K562 (cell line): Measurements from ENCODE around the gene RSPH9. TPM values are rescaled to one million over a fixed set of nuclear protein-coding genes. Genes with fewer than 3 reads are reported as not detected.

Source experiments
- CBX8 ChIP-seq: fragments of 200-600 bp; sonication (generic); IDR thresholded peaks from 2 replicates; pipeline ENCODE4 v1.6.1; 2012; ENCODE audit warnings: borderline replicate concordance, mixed run types, low read depth, mild to moderate bottlenecking, moderate library complexity, mixed read lengths, low read length, control low read depth, inconsistent platforms; ENCODE audit not compliant: poor library complexity, severe bottlenecking; ENCODE audit errors: extremely low read depth
- CCNT2 ChIP-seq: IDR thresholded peaks from 2 replicates; pipeline ENCODE4 v1.6.1; 2011; ENCODE audit warnings: borderline replicate concordance, low read depth, mild to moderate bottlenecking, moderate library complexity, mixed read lengths, low read length; ENCODE audit not compliant: insufficient read length; ENCODE audit errors: extremely low read depth
- HCFC1 ChIP-seq: IDR thresholded peaks from 2 replicates; pipeline ENCODE4 v1.6.1; 2012; ENCODE audit warnings: low read depth, low read length, improper control_type of control experiment
- HNRNPL ChIP-seq: fragments of 200-400 bp; formaldehyde crosslinking; IDR thresholded peaks from 2 replicates; pipeline ENCODE4 v1.6.1; 2017; ENCODE audit warnings: low read depth, mild to moderate bottlenecking, low read length
- MAZ ChIP-seq, 2 experiments: fragments of 450-650 bp in 1 of 2; sonication (generic) in 1 of 2; formaldehyde crosslinking; IDR thresholded peaks in 1 of 2; conservative IDR thresholded peaks in 1 of 2; 2 replicates each; pipeline versions ENCODE4 v1.4.0 to v1.5.0; 2020; ENCODE audit warnings: mild to moderate bottlenecking in 1 of 2, missing genetic modification reagents in 1 of 2
- MCM5 ChIP-seq: fragments of 450-650 bp; IDR thresholded peaks from 2 replicates; pipeline ENCODE4 v1.6.1; 2016; ENCODE audit warnings: low read depth
- NR4A1 ChIP-seq, 2 experiments: fragments of 250-450 bp in 1 of 2; fragments of 450-650 bp in 1 of 2; sonication (Bioruptor Pico) in 1 of 2; IDR thresholded peaks; 2 replicates each; pipeline versions ENCODE4 v1.4.0 to v1.6.1; 2016 to 2020; ENCODE audit warnings: mild to moderate bottlenecking in 2 of 2, missing compliant biosample characterization in 1 of 2, missing genetic modification characterization in 1 of 2, moderate library complexity in 1 of 2
- PML ChIP-seq: IDR thresholded peaks from 2 replicates; pipeline ENCODE4 v1.6.1; 2012; ENCODE audit warnings: low read length, inconsistent platforms
- SP2 ChIP-seq: IDR thresholded peaks from 2 replicates; pipeline ENCODE4 v1.6.1; 2011; ENCODE audit warnings: mild to moderate bottlenecking, low read depth, low read length, moderate library complexity; ENCODE audit not compliant: poor library complexity, severe bottlenecking; ENCODE audit errors: extremely low read depth
- SREBF1 ChIP-seq: fragments of 150-350 bp; IDR thresholded peaks from 2 replicates; pipeline ENCODE4 v1.6.1; 2014; ENCODE audit warnings: antibody characterized with exemption, low read depth, low read length, borderline replicate concordance
- SRSF7 ChIP-seq: fragments of 200-400 bp; formaldehyde crosslinking; optimal IDR thresholded peaks from 2 replicates; pipeline ENCODE3; 2017; ENCODE audit warnings: mild to moderate bottlenecking, low read depth, low read length
- ZC3H8 ChIP-seq: fragments of 450-650 bp; IDR thresholded peaks from 2 replicates; pipeline ENCODE4 v1.6.1; 2017
- ZFP36 ChIP-seq: fragments of 150-350 bp; IDR thresholded peaks from 2 replicates; pipeline ENCODE4 v1.6.1; 2018; ENCODE audit warnings: low read length, low read depth; ENCODE audit not compliant: partially characterized antibody
- ZFPM2 ChIP-seq: fragments of 250-450 bp; sonication (Bioruptor Pico); IDR thresholded peaks from 2 replicates; pipeline ENCODE4 v1.5.1; 2022; ENCODE audit warnings: mild to moderate bottlenecking
- ZNF134 ChIP-seq: fragments of 250-450 bp; sonication (Bioruptor Pico); conservative IDR thresholded peaks from 2 replicates; pipeline ENCODE4 v1.4.0; 2020
- ZNF232 ChIP-seq: sonication (generic); formaldehyde crosslinking; IDR thresholded peaks from 2 replicates; pipeline ENCODE4 v1.8.0; 2022; ENCODE audit warnings: mild to moderate bottlenecking, missing genetic modification reagents
- ZSCAN29 ChIP-seq: fragments of 450-650 bp; IDR thresholded peaks from 2 replicates; pipeline ENCODE4 v1.6.1; 2017
- polyA plus RNA-seq, 8 experiments: library from polyadenylated mRNA; depleted of rRNA in 4 of 8; stranded (reverse) in 5 of 8; unstranded in 3 of 8; fragments of >200 nt; fragmentation: Nextera tagmentation in 2 of 8; fragmentation: Illumina TruSeq in 1 of 8; extraction: Ambion mirVana in 2 of 8; extraction: Trizol in 1 of 8; gene quantifications; 2 replicates each; pipeline versions ENCODE4 v1.2.1 to v1.2.3, GENCODE V29; 2011 to 2014; ENCODE audit warnings: inconsistent platforms in 1 of 8, missing spikeins in 1 of 8
- total RNA-seq, 7 experiments: library from RNA; depleted of rRNA in 6 of 7; stranded (reverse); fragments of >200 nt in 6 of 7; fragmentation: Illumina TruSeq in 2 of 7; extraction: Trizol in 2 of 7; gene quantifications; 2 replicates each; pipeline versions ENCODE4 v1.2.1 to v1.2.3, GENCODE V29; 2011 to 2021; ENCODE audit warnings: low replicate concordance in 1 of 7
- TF ChIP-seq, protein P1 (sequence below): fragments of 450-650 bp; IDR thresholded peaks from 2 replicates; pipeline ENCODE4 v1.6.1; 2016; ENCODE audit warnings: mild to moderate bottlenecking
- TF ChIP-seq, protein P2 (sequence below): IDR thresholded peaks from 2 replicates; pipeline ENCODE4 v1.6.1; 2014; ENCODE audit warnings: antibody characterized with exemption
- TF ChIP-seq, protein P3 (sequence below): fragments of 450-650 bp; formaldehyde crosslinking; IDR thresholded peaks from 2 replicates; pipeline ENCODE4 v1.4.0; 2020; ENCODE audit warnings: mild to moderate bottlenecking, moderate library complexity

The RSPH9 gene
- total and polyA plus RNA-seq, 9 of the 15 experiments (the other 6 are each of a cell fraction or from before 2014, with no cell fraction given) = 0.05 to 0.60 (median 0.39) TPM; not detected in 6

DNA sequence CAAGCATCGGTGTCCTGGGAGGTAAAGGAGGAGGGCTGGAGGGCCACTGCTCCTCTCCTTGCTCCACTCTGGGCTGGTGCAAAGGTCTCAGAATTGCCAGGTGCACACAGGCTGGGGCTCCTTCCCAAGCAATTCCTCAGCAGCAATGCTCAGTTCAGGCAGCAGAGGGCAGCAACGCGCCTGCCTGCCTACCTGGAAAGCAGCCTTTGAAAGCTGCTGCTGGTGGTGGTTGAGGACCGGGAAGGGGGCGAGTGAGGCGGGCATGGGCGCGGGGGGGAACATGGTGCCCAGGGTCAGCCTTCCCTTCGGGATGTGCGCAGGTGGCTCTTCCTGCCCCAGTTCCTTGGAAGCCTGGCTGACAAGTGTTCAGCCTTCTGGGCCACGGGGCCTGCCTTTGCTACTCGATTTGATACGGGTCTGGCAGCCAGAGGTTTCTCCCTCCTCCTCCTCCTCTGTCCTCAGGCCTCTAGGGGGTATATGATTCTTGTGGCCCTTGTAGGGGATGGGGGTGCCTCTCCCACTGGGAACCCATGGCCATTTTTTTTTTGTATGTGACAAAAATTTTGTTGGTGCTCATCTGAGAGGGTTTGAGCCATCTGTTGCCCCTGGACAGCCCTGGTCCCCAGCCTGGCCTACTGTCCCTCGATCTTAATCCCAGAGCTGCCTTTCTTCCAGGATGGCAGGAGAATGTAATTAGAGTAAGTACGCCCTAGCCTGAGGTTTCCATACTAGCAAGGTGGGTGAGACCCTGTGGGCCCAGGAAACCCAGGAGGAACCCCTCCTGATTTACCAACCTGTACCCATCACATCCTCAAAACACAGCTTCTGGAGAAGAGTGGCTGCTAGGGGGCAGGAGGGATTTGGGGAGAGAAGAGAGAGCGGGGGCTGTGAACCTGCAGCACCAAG is 22.7 kb downstream of the RSPH9 start (continued):
- TF ChIP-seq SRSF7 (no peak), SP2 (no peak), ZFP36 (peak; percentile 41), MCM5 (no peak), PML (no peak), MAZ (CRISPR knock-in tag; conservative IDR thresholded peaks at IDR 0.05 in 1 of 2, IDR thresholded peaks at IDR 0.05 in 1 of 2) (peak; percentile 64 to 66), ZFPM2 (CRISPR knock-in tag) (0 out of 2 replicates have a peak, but pooled peaks have one; percentile 45), ZC3H8 (no peak), CBX8 (no peak), ZSCAN29 (no peak), HNRNPL (no peak), CCNT2 (no peak), ZNF232 (CRISPR knock-in tag) (no peak), SREBF1 (no peak), NR4A1 (CRISPR knock-in tag; IDR thresholded peaks at IDR 0.05) (no peak), NR4A1 (tag; IDR thresholded peaks at IDR 0.05) (no peak), ZNF134 (no peak), HCFC1 (no peak)
- TF ChIP-seq, protein P1, sequence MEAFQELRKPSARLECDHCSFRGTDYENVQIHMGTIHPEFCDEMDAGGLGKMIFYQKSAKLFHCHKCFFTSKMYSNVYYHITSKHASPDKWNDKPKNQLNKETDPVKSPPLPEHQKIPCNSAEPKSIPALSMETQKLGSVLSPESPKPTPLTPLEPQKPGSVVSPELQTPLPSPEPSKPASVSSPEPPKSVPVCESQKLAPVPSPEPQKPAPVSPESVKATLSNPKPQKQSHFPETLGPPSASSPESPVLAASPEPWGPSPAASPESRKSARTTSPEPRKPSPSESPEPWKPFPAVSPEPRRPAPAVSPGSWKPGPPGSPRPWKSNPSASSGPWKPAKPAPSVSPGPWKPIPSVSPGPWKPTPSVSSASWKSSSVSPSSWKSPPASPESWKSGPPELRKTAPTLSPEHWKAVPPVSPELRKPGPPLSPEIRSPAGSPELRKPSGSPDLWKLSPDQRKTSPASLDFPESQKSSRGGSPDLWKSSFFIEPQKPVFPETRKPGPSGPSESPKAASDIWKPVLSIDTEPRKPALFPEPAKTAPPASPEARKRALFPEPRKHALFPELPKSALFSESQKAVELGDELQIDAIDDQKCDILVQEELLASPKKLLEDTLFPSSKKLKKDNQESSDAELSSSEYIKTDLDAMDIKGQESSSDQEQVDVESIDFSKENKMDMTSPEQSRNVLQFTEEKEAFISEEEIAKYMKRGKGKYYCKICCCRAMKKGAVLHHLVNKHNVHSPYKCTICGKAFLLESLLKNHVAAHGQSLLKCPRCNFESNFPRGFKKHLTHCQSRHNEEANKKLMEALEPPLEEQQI = no peak
- TF ChIP-seq, protein P2, sequence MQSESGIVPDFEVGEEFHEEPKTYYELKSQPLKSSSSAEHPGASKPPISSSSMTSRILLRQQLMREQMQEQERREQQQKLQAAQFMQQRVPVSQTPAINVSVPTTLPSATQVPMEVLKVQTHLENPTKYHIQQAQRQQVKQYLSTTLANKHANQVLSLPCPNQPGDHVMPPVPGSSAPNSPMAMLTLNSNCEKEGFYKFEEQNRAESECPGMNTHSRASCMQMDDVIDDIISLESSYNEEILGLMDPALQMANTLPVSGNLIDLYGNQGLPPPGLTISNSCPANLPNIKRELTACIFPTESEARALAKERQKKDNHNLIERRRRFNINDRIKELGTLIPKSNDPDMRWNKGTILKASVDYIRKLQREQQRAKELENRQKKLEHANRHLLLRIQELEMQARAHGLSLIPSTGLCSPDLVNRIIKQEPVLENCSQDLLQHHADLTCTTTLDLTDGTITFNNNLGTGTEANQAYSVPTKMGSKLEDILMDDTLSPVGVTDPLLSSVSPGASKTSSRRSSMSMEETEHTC = no peak
- TF ChIP-seq, protein P3, sequence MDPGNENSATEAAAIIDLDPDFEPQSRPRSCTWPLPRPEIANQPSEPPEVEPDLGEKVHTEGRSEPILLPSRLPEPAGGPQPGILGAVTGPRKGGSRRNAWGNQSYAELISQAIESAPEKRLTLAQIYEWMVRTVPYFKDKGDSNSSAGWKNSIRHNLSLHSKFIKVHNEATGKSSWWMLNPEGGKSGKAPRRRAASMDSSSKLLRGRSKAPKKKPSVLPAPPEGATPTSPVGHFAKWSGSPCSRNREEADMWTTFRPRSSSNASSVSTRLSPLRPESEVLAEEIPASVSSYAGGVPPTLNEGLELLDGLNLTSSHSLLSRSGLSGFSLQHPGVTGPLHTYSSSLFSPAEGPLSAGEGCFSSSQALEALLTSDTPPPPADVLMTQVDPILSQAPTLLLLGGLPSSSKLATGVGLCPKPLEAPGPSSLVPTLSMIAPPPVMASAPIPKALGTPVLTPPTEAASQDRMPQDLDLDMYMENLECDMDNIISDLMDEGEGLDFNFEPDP = no peak
